Right lobe of liver (tissue), 4 donors: ENCODE measurements around the gene LGALS13.

Experiments
- POLR2A ChIP-seq: fragments of 450-650 bp; IDR thresholded peaks from one replicate; pipeline ENCODE4 v1.6.1; 2017; ENCODE audit warnings: antibody characterized with exemption, mild to moderate bottlenecking
- TF ChIP-seq, protein P1 (sequence below), 4 donors: fragments of 200-600 bp in 3 of 4; fragments of 450-650 bp in 1 of 4; IDR thresholded peaks; one replicate each; pipeline versions ENCODE4 v1.5.1 to v1.8.0; 2016 to 2022; ENCODE audit warnings: antibody characterized with exemption in 4 of 4, mild to moderate bottlenecking in 2 of 4
- donor health status: DM: no; HTN: no; CAD: no.
- donor health status: DM: no; HTN: no; CAD: no.
- donor health status: DM: no; HTN: yes; CAD: no.

DNA sequence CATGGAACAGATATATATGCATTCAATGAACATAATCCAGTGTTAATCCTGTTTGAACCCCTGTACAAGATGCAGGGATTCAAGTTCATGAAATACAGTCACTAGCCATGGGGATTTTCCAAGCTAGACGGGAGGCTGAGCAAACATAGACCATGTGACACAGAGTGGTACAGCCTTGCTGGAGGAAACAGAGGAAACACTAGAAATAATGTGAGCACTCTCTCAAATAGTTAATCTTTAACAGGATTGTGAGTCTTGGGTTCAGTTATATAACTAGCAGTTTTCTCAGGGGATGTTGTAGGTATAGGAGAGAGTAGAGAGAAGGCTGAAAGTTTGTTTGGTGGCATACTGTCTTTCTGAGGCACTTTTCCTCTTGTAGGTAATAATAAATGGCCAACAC lies 39.4 kb downstream of the LGALS13 start:
- TF ChIP-seq, protein P1, sequence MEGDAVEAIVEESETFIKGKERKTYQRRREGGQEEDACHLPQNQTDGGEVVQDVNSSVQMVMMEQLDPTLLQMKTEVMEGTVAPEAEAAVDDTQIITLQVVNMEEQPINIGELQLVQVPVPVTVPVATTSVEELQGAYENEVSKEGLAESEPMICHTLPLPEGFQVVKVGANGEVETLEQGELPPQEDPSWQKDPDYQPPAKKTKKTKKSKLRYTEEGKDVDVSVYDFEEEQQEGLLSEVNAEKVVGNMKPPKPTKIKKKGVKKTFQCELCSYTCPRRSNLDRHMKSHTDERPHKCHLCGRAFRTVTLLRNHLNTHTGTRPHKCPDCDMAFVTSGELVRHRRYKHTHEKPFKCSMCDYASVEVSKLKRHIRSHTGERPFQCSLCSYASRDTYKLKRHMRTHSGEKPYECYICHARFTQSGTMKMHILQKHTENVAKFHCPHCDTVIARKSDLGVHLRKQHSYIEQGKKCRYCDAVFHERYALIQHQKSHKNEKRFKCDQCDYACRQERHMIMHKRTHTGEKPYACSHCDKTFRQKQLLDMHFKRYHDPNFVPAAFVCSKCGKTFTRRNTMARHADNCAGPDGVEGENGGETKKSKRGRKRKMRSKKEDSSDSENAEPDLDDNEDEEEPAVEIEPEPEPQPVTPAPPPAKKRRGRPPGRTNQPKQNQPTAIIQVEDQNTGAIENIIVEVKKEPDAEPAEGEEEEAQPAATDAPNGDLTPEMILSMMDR (IDR thresholded peaks at IDR 0.05), result no peak
- TF ChIP-seq POLR2A, result no peak
